ENCODE data around the gene TSPAN4. TPM values are rescaled to one million over a fixed set of nuclear protein-coding genes. Genes with fewer than 3 reads are reported as not detected.

The TSPAN4 gene
- total RNA-seq, 1 donor from 2014 or later, result 16.9 TPM

- H3K4me3 Mint-ChIP-seq (ENCODE audit: low read depth), result peak overlapping the region; percentile 37
- peaks cover 15% of the 10 kb centered on the region for H3K4me1 Mint-ChIP-seq (ENCODE audit: low read depth)
- peaks cover 46% of the 10 kb centered on the region for H3K36me3 Mint-ChIP-seq (ENCODE audit: low read depth)
- intact Hi-C loops (cut with micrococcal nuclease), result no loop called here
- H3K27me3 Mint-ChIP-seq (ENCODE audit: low read depth), result no peaks in the 10 kb centered on the region
- H3K9me3 Mint-ChIP-seq, result no peaks in the 10 kb centered on the region
- peak overlapping the region; percentile 42 for H3K27ac Mint-ChIP-seq
- no peak for DNase-seq (ENCODE audit: low spot score)
Measured at GRCh38 chr11:812390-812789, 30.3 kb upstream of the TSPAN4 start.

- no peaks in the 10 kb centered on the region for H3K9me3 Mint-ChIP-seq
- no peaks in the 10 kb centered on the region for H3K27me3 Mint-ChIP-seq (ENCODE audit: low read depth)
- no peak for DNase-seq (ENCODE audit: low spot score)
- H3K4me1 Mint-ChIP-seq (ENCODE audit: low read depth), result peaks cover 12% of the 10 kb centered on the region
- H3K4me3 Mint-ChIP-seq (ENCODE audit: low read depth), result no peak overlapping the region
- peaks cover 42% of the 10 kb centered on the region for H3K36me3 Mint-ChIP-seq (ENCODE audit: low read depth)
- intact Hi-C loops (cut with micrococcal nuclease), result no loop called here
- H3K27ac Mint-ChIP-seq, result peak overlapping the region; percentile 42
Measured at GRCh38 chr11:813072-813455, 29.6 kb upstream of the TSPAN4 start.

GRCh38 chr11:813456-814096, 29.1 kb upstream of the TSPAN4 start:
- intact Hi-C loops (cut with micrococcal nuclease), result no loop called here
- Mint-ChIP-seq H3K4me3 (ENCODE audit: low read depth) (no peak overlapping the region), H3K27ac (no peak overlapping the region), H3K27me3 (ENCODE audit: low read depth) (no peaks in the 10 kb centered on the region), H3K36me3 (ENCODE audit: low read depth) (peaks cover 42% of the 10 kb centered on the region), H3K9me3 (no peaks in the 10 kb centered on the region), H3K4me1 (ENCODE audit: low read depth) (peaks cover 13% of the 10 kb centered on the region)
- DNase-seq (ENCODE audit: low spot score), result no peak

GRCh38 chr11:815675-816432, 26.8 kb upstream of the TSPAN4 start:
- no peak for DNase-seq (ENCODE audit: low spot score)
- H3K9me3 Mint-ChIP-seq, result no peaks in the 10 kb centered on the region
- H3K4me1 Mint-ChIP-seq (ENCODE audit: low read depth), result peaks cover 15% of the 10 kb centered on the region
- H3K36me3 Mint-ChIP-seq (ENCODE audit: low read depth), result peaks cover 32% of the 10 kb centered on the region
- intact Hi-C loops (cut with micrococcal nuclease), result loop anchor here (5.0 kb wide), 1 partner anchor 609 kb away; the partner anchor contains the start of genes BET1L and RIC8A
- no peaks in the 10 kb centered on the region for H3K27me3 Mint-ChIP-seq (ENCODE audit: low read depth)
- no peak overlapping the region for H3K27ac Mint-ChIP-seq
- peak overlapping the region; percentile 45 for H3K4me3 Mint-ChIP-seq (ENCODE audit: low read depth)

GRCh38 chr11:816433-816779, 26.2 kb upstream of the TSPAN4 start:
- Mint-ChIP-seq H3K4me3 (ENCODE audit: low read depth) (peak overlapping the region; percentile 45), H3K4me1 (ENCODE audit: low read depth) (peaks cover 13% of the 10 kb centered on the region), H3K9me3 (no peaks in the 10 kb centered on the region), H3K36me3 (ENCODE audit: low read depth) (peaks cover 27% of the 10 kb centered on the region), H3K27me3 (ENCODE audit: low read depth) (no peaks in the 10 kb centered on the region), H3K27ac (no peak overlapping the region)
- DNase-seq (ENCODE audit: low spot score), result no peak
- intact Hi-C loops (cut with micrococcal nuclease), result loop anchor here (5.0 kb wide), 1 partner anchor 609 kb away; the partner anchor contains the start of genes BET1L and RIC8A

GRCh38 chr11:818396-819128, 24.1 kb upstream of the TSPAN4 start, which contains the start of gene PNPLA2:
PNPLA2 (plus strand) TSS chr11:818914; CDS start chr11:819719, 805 bp downstream.
- Mint-ChIP-seq H3K27ac (peak within 1 kb of the TSS; percentile 62), H3K36me3 (ENCODE audit: low read depth) (peaks cover 13% of the 10 kb centered on the region), H3K4me3 (ENCODE audit: low read depth) (peak within 1 kb of the TSS; percentile 80), H3K4me1 (ENCODE audit: low read depth) (peaks cover 8% of the 10 kb centered on the region), H3K27me3 (ENCODE audit: low read depth) (no peaks in the 10 kb centered on the region), H3K9me3 (no peaks in the 10 kb centered on the region)
- intact Hi-C loops (cut with micrococcal nuclease), result loop anchor here (1.0 to 5.0 kb wide), 2 partner anchors 9 to 611 kb away; partner anchors contain the start of genes BET1L, RIC8A and RPLP2
- no peak for DNase-seq (ENCODE audit: low spot score)

- H3K4me3 Mint-ChIP-seq (ENCODE audit: low read depth), result peak overlapping the region; percentile 80
- no peaks in the 10 kb centered on the region for H3K9me3 Mint-ChIP-seq
Measured at GRCh38 chr11:819129-819931, 23.3 kb upstream of the TSPAN4 start.

GRCh38 chr11:819943-820649, 22.6 kb upstream of the TSPAN4 start:
- peaks cover 8% of the 10 kb centered on the region for H3K4me1 Mint-ChIP-seq (ENCODE audit: low read depth)
- intact Hi-C loops (cut with micrococcal nuclease), result loop anchor here (1.0 to 5.0 kb wide), 3 partner anchors 11 to 613 kb away; partner anchors contain the start of genes BET1L, PIDD1, RIC8A and RPLP2
- DNase-seq (ENCODE audit: low spot score), result peak; percentile 92
- H3K9me3 Mint-ChIP-seq, result no peaks in the 10 kb centered on the region
- peak overlapping the region; percentile 80 for H3K4me3 Mint-ChIP-seq (ENCODE audit: low read depth)
- peaks cover 13% of the 10 kb centered on the region for H3K36me3 Mint-ChIP-seq (ENCODE audit: low read depth)
- no peaks in the 10 kb centered on the region for H3K27me3 Mint-ChIP-seq (ENCODE audit: low read depth)
- peak overlapping the region; percentile 63 for H3K27ac Mint-ChIP-seq

More at GRCh38 chr11:819129-819931, 23.3 kb upstream of the TSPAN4 start:
- Mint-ChIP-seq H3K27ac (peak overlapping the region; percentile 62), H3K36me3 (ENCODE audit: low read depth) (peaks cover 8% of the 10 kb centered on the region), H3K27me3 (ENCODE audit: low read depth) (no peaks in the 10 kb centered on the region), H3K4me1 (ENCODE audit: low read depth) (peaks cover 8% of the 10 kb centered on the region)
- peak; percentile 87 for DNase-seq (ENCODE audit: low spot score)
- intact Hi-C loops (cut with micrococcal nuclease), result loop anchor here (1.0 to 5.0 kb wide), 2 partner anchors 10 to 612 kb away; partner anchors contain the start of genes BET1L, RIC8A and RPLP2

- Mint-ChIP-seq H3K4me1 (ENCODE audit: low read depth) (peaks cover 8% of the 10 kb centered on the region), H3K9me3 (no peaks in the 10 kb centered on the region), H3K36me3 (ENCODE audit: low read depth) (peaks cover 17% of the 10 kb centered on the region), H3K4me3 (ENCODE audit: low read depth) (peak overlapping the region; percentile 80), H3K27ac (peak overlapping the region; percentile 62), H3K27me3 (ENCODE audit: low read depth) (no peaks in the 10 kb centered on the region)
- intact Hi-C loops (cut with micrococcal nuclease), result loop anchor here (1.0 kb wide), 1 partner anchor 16 kb away; the partner anchor contains the start of gene PIDD1
- DNase-seq (ENCODE audit: low spot score), result no peak
Measured at GRCh38 chr11:820655-821511, 21.8 kb upstream of the TSPAN4 start.

- Mint-ChIP-seq H3K9me3 (no peaks in the 10 kb centered on the region), H3K4me1 (ENCODE audit: low read depth) (peaks cover 8% of the 10 kb centered on the region), H3K27ac (no peak overlapping the region), H3K27me3 (ENCODE audit: low read depth) (no peaks in the 10 kb centered on the region), H3K4me3 (ENCODE audit: low read depth) (peak overlapping the region; percentile 26), H3K36me3 (ENCODE audit: low read depth) (peaks cover 14% of the 10 kb centered on the region)
- intact Hi-C loops (cut with micrococcal nuclease), result no loop called here
- no peak for DNase-seq (ENCODE audit: low spot score)
Measured at GRCh38 chr11:821512-822371, 20.9 kb upstream of the TSPAN4 start.

Measured in activated T-helper 2 cell treated with anti-CD3 and anti-CD28 coated beads, Interferon-gamma antibody, Interleukin-2, Interleukin-4, amounts not matched to agents 10 μg/mL and 5 μg/mL and 100 μg/mL, durations not matched to agents 14 hours and 24 hours and 36 hours (primary cell).